ENCODE data around the gene TRPC4.
"Not testable (repeated sequence)": the region's sequence is repeated elsewhere in the genome, so short reads cannot be mapped to it uniquely, and the experiment has no call there.

Gene TRPC4

DNA sequence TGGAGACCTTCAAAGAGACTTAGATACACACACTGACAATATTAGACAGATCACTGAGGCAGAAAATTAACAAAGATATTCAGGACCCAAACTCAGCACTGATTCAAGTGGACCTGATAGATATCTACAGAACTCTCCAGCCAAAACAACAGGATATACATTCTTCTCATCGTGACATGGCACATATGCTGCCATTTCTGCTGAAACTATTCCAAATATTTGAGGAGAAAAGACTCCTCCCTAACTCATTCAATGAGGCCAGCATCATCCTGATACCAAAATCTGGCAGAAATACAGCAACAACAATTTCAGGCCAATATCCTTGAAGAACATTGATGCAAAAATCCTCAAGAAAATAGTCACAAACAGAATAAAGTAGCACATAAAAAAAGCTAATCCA, 53.3 kb downstream of the TRPC4 start:
- no peak for DNase-seq

GRCh38 chr13:37811441-37811840, 58.1 kb downstream of the TRPC4 start:
- no peak for DNase-seq

- DNase-seq: no peak
Observed at GRCh38 chr13:37806666-37807065, 62.9 kb downstream of the TRPC4 start.

- DNase-seq: no peak
Observed at GRCh38 chr13:37797631-37798030, 71.9 kb downstream of the TRPC4 start.

DNA sequence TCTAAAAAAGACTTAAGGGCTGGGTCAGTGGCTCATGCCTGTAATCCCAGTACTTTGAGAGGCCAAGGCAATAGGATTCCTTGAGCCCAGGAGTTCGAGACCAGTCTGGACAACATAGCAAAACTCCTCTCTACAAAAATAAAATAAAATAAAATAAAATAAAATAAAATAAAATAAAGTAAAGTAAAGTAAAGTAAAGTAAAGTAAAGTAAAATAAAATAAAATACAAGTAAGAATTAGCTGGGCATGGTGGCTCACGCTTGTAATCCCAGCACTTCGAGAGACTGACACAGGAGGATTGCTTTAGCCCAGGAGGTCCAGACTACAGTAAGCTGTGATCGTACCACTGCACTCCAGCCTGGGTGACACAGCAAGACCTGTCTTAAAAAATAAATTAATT, 72.8 kb downstream of the TRPC4 start:
- not testable (repeated sequence) for DNase-seq

DNA sequence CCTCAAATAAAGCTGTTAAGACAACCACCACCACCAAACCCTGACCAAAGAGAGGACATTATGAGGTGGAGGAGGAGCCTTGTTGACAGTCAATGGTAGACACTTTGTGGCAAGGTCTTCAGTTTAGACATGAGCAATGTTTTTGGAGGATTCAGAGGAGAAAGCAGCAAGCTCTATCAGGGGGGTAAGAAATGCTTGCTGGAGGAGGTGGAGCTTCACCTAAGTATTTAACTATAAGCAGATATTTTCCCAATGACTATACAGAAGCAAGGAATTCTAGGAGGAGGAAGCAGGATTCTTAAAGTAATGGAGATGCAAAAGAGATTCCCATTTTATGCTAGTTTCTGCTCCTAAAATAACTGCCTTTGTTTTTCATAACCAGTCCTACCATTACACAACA, 74.2 kb downstream of the TRPC4 start:
- DNase-seq: no peak

GRCh38 chr13:37791699-37792098, 77.9 kb downstream of the TRPC4 start:
- no peak for DNase-seq

DNA sequence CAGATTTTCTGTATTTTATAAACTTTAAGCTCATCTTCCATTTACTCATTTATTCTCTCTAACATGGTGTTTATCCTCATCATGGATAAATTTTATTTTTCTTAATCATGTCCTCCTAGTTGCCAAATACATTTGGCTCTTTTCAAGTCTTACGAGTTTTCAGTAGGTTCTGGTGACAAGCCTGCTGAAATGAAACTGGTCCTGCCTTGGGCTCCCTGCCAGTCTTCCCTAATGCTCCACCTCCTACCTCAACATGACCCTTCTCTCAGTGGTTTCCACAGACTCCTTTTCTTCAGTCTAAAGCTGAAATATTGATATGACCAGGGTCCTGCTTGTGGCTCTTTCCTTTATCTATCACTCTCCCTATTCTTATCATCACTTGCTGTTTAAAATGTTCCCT, 81.2 kb downstream of the TRPC4 start:
- no peak for DNase-seq

GRCh38 chr13:37777676-37778075, 91.9 kb downstream of the TRPC4 start:
- no peak for DNase-seq

GRCh38 chr13:37775871-37776270, 93.7 kb downstream of the TRPC4 start:
- no peak for DNase-seq

DNA sequence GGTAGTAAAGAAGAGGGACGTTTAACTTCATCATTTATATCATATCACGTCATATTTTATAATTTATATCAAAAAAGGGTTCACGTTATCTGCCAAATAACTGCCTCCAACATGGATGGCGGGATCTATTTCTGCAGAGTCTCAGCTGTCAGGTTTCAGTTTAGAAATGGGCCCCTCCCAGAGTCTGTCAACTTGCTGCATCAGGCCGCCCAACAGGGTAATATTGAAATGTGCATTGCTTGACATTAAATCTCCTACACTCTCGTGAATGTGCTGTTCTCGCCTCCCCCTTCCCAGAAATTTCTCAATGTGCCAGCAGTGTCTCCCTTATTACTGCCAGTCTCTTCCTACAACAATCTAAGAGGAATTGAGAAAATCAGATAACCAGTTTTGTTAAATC, 96.9 kb downstream of the TRPC4 start:
- DNase-seq: no peak

- DNase-seq: no peak
Observed at GRCh38 chr13:37769545-37769944, 100.0 kb downstream of the TRPC4 start.

DNA sequence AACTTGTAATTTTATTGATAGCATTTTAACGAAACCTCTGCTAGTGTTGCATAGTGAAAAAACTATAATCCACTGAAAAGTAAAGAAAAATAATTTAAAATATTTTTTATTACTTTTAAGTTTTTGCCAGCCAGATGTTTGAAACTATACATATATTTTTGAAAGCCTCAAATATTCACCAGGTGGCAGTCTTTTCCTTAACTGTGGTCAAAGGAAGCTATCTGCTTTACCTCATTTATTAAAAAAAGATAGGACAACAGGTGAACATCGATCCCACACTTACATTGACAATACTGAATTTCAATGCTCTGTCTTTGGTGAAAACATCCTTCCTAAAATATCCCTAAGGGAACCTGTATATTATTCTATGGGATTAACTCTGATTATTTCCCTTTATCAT, 100.5 kb downstream of the TRPC4 start:
- no peak for DNase-seq

- DNase-seq: no peak
Observed at GRCh38 chr13:37766502-37766901, 103.1 kb downstream of the TRPC4 start.

- DNase-seq: no peak
Observed at GRCh38 chr13:37755349-37755748, 114.2 kb downstream of the TRPC4 start.

DNA sequence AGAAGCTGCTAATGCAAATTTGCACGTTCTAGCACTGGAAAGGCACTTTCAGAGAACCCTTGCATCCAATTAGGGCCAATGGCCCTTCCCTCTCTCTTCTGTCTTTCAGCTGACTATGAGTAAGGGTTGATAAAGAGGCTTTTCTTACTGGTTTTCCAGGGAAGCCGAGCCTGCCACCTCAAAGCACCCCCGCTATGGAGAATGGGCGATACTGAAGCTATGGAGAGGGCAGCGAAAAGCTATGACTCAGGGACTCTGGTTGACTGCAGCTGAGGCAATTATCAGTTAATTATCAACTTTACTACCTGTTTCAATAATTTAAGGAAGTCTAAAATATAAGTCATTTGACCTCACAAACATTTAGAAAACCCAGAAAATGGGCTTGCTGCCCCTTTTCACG, 115.8 kb downstream of the TRPC4 start:
- no peak for DNase-seq

GRCh38 chr13:37752146-37752545, 117.4 kb downstream of the TRPC4 start:
- DNase-seq: no peak

- DNase-seq: no peak
Observed at GRCh38 chr13:37751025-37751424, 118.5 kb downstream of the TRPC4 start.

DNA sequence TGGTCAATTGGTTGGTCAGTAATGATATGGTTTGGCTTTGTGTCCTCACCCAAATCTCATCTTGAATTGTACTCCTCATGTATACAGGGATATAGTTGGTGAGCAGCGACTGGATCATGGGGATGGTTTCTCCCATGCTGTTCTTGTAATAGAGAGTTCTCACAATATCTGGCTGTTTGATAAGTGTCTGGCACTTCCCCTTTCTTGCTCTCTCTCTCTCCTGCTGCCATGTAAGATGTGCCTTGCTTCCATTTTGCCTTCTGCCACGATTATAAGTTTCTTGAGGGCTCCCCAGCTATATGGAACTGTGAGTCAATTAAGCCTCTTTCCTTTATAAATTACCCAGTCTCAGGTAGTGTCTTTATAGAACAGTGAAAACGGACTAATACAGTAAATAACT, 120.7 kb downstream of the TRPC4 start:
- DNase-seq: no peak

DNA sequence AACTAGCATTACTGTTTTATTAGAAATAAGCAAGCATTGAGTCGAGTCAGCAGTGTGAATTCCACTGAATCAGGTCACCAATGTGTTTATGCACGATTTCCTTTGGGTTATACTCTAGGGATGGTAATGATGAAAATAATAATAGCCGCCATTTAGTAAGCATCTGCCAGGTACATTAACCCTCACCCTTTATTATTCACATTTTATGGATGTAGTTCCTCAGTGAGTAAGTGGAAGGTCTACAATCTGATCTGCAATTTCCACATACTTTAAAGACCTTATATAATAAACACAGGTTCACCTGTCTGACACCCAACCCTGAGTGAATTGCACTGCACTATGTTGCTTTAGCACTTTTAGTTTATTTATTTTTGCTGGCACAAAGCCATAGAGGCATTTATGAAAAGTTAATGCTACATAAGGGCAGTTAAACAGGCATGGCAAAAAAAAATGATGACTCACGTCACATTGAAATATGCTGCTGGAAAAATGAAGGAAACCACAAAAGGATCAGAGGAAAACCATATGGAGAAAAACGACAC, 122.4 kb downstream of the TRPC4 start:
- DNase-seq: no peak

DNA sequence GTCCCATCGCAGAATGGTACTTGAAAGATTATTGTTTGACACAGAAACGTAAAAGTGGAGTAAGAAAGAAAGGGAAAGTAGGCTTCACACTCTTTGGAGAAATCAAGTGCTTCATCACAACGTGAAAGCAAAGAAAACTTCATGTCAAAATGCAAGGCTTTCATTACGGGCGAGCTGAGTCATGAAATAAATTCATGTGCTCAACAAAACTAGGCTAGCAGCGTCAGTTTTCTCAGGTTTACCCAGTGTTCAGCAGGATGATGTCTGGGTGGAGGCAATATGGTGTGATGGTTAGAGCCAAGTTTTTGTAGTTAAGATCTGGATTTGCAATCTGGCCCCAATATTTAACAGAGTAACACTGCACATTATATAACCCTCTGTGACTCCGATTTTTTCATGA, 128.0 kb downstream of the TRPC4 start:
- DNase-seq: no peak

GRCh38 chr13:37736045-37736444, 133.5 kb downstream of the TRPC4 start:
- DNase-seq: no peak

GRCh38 chr13:37735293-37735692, 134.3 kb downstream of the TRPC4 start:
- no peak for DNase-seq

DNA sequence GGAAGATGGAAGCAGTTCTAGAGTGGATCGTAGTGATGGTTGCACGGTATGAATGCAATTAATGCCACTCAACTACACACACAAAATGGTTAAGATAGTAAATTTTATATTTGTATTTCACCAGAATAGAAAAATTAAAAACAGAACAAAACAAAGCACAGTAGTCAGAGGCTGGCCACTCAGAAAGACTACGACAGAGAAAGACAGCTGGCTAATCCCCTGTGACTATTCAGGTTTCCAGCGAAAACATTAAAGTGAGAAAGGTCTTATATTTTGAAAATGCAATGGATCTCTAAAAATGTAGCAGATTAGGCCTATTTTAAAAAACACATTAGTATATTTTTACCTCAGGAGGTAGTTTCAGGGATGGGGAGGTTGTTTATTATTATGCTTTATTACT, 139.7 kb downstream of the TRPC4 start:
- no peak for DNase-seq

DNA sequence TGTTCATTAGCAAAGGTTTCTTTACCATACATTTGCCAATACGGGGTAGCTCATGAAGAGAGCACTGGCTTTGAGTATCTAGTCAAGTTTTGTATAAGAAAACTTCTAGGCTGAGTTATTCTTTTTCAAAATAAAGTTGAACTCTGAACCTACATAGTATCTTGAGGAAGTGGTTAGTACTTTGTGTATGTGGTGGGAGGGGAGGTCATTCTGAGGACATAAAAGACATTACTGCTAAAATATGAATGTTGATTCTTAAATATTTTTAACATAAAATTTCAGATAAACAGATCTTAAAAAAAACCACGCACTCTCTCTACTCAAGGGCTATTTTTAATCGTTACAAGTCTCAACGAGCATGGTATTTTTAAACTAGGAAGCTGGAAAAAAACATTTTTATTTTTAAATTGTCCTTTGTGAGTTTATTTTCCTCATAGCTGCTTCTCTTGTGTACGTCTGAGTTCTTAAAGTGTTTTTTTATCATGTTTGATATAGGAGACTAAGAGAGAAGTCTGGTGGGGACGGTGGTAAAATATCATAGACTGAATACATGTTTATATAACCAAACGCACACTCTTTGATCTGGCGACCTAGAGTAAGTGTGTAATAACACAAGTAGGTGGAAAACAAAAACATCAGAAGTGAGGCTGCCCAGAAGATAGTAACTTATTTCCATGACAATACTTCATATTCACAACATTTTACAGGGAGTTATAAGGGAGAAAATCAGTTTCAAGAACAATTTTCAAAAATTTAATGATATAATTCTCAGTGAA, 153.0 kb downstream of the TRPC4 start:
- DNase-seq: no peak
